Measurements from ENCODE around the gene CNBD2.
A peak's percentile ranks its signal among the peaks of the same experiment; 100 is the strongest.
"Not testable (repeated sequence)": the region's sequence is repeated elsewhere in the genome, so short reads cannot be mapped to it uniquely, and the experiment has no call there.

The CNBD2 gene

GRCh38 chr20:35967979-35968640, at the start of gene CNBD2:
Gene CNBD2 (plus strand): TSS chr20:35968590. CDS start chr20:35968763, 173 bp downstream.
- no peak for DNase-seq

DNA sequence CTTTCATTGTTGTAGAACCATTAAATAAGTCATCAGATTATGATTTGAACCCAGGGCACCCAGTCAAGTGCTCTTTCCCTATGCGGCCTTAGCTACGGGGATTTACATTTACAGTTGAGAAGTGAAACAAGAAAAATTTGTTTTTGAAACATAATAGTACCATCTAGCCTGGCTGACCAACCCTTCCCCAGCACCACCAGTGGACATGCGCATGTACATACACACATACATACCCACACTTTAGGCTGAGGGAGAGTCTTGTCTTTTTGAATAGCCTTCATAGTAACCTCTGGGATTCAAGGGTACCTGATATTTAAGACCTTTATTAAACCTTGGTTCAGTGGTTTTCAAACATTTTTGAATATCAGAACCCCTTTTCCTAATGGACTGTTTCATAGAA, 47.9 kb upstream of the CNBD2 start:
- no peak for DNase-seq

DNA sequence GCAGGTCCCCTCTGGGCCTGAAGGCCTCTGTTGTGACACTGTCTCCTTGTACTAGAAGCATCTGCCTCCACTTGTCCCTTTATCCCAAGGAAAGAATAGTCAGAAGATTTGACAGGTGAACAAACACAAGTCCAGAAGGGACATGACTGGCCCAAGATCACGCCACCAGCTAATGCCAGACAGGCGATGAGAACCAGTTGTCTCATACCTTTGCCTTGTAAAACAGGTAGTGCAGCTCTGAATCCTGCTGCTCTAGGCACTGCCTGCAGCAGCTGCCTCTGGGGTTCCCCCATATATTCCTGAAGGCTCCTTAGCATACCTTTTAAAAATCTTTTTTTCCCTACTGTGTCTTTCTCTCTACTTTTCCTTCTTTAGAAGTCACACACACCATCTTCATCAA, 39.1 kb upstream of the CNBD2 start:
- DNase-seq: no peak

- no peak for DNase-seq
Measured at GRCh38 chr20:35934050-35934449, 34.3 kb upstream of the CNBD2 start.

DNA sequence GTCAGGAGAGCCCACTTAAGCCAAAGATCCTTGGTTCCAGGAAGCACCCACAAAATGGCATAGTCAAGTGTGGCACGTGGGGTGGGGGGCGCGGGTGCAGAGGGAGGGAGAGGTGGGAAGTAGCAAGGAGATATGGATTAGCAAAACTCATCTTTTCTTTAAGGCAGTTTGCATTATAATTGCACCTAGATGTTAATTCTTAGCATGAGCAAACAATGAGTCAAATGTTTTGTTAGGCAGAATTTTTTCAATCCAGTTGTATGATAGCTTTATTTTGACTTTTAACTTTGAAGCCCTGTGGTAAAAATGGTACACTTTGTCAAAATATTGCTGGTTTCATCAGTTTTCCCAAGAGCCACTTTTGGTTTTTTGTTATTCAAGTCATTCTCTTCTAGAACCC, 29.1 kb upstream of the CNBD2 start:
- DNase-seq: no peak

GRCh38 chr20:35941620-35942019, 26.8 kb upstream of the CNBD2 start:
- DNase-seq: no peak

DNA sequence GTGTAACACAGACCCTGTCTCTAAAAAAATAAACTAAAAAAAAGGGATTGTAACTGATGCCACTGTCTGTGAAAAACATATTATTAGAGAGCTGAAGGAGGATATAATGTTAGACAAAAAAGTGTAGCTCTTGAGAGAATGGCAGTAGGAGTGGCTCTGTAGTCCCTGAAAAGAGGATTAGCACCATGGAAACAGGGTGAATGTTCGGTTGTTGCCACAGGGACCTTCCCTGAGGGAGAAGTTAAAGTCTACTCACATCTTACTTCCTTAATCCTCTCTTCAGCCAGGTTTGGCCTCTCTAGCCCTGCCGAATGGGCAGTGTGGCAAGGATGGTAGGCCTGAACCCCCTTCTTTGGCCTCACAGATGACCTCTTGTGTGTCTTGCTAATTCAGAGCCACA, 26.1 kb upstream of the CNBD2 start:
- no peak for DNase-seq

DNA sequence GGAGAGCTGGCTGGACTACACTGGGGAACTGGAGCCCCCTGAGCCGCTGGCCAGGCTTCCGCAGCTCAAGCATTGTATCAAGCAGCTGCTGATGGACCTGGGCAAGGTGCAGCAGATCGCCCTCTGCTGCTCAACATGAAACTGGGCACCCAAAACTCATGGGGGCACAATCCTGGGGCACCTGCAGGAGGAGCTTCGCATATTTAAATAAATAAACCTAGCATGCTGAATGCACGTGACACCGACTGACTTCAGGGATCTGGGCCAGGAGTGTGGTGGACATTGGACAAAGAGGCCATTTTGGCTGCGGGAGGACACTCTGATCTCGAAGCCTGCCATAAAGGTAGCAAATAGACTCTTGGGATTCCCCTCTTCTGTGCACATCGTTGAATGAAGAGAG, 20.9 kb upstream of the CNBD2 start:
- DNase-seq: no peak

- no peak for DNase-seq
Measured at GRCh38 chr20:35947907-35948306, 20.5 kb upstream of the CNBD2 start.

GRCh38 chr20:35950093-35950492, 18.3 kb upstream of the CNBD2 start:
- DNase-seq: no peak

DNA sequence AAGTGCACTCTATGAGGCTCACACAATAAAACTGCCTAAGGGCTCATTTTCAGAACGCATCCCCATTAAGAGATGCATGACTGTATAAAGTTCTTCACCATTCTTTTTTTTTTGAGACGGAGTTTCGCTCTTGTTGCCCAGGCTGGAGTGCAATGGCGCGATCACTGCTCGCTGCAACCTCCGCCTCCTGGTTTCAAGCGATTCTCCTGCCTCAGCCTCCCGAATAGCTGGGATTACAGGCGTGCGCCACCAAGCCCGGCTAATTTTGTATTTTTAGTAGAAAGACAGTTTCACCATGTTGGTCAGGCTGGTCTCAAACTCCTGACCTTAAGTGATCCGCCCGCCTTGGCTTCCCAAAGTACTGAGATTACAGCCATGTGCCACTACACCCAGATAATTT, 16.3 kb upstream of the CNBD2 start:
- DNase-seq: not testable (repeated sequence)

DNA sequence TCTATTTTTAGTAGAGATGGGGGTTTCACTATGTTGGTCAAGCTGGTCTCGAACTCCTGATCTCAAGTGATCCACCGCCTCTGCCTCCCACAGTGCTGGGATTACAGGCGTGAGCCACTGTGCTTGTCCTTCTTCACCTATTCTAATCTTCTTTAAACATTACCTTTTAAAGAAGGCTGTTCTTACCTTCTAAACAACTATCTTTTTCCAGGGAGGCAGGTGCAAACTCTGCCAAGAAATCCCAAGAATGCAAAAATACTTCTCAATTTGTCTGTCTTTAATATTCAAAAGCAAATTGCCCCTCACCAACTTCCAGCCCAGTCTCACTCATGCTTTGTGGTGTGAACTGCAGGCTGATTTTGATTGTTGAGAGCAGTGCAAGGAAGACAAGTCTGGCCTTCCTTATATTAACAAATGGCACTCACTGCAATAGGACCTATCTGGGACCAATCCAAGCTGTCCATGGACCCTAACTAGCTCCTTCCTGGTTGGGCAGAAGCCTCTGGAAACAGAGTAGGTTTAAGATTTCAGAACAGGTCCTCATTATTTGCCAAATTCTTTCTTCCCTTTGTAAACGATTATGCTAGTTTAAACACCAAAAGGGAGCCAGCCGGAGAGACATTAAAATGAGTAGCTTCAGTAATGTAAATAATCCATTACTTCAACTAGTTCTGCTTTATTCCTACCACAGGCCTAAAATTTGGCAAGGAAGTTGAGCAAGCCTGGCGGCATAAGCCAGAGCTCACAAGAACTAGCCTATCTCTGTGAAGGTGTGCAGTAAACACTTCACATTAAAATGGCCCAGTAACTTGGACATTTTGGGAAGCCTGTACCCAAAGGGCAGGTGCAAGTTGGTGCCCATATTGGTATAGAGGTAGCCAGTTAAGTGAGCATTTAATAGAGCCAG, 15.7 kb upstream of the CNBD2 start:
- peak; percentile 17 for DNase-seq

- DNase-seq: no peak
Measured at GRCh38 chr20:35953387-35954199, 14.8 kb upstream of the CNBD2 start.

DNA sequence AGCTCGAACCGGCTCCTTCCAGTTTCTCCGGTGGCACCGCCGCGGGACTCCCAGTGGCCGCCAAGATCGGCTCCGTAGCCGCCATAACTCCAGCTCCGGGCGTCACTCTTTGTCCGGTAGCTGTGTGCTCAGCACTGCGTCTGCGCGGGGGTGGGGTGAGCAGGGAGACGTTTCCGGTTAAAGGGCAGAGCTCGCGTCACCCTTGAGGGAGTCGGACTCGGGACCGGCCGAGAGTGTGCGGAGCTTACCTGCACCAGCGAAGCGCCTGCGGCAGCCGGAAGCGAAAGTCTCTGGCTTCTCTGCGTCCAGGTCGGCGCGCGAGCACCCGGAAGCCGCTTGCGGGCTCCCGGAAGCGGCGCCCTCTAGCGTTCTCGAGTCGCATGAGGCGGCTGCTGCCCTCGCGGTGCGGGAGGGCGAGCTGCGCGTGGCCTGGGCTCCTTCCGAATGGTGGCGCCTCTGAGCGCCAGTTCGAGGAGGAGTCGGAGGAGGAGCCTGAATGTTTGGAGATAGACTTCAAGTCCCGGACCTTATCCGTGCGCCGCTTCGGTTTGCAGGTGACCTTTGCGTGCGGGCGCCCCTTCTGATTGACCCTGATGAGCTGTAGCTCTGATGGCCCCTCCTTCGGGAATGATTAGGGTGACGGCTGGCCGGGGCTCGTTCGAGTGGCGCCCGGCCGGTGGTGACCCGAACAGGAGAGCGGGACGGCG, 14.0 kb upstream of the CNBD2 start, which contains the start of gene SCAND1:
Gene SCAND1, minus strand, starts transcription at position 303 of the 707 bp plus-strand sequence. Its CDS starts 218 bp downstream, at position 85.
- DNase-seq: peak; percentile 92

DNA sequence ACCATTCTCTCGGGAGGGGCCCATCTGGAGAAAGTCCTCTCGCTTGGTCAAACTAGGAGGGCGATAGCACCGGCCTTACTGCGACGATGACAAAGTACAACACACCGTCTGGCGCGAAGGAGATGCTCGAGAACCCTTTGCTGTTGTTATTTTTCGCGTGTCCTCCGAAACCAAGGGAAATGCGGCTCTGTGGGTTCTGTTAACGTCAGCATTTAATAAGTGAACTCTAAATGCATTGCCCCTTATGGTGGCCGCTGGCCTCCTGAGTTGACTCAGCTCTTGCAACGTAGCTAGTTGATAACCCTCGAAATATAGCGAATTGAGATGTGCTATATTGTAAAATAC, 13.5 kb upstream of the CNBD2 start:
- DNase-seq: no peak

DNA sequence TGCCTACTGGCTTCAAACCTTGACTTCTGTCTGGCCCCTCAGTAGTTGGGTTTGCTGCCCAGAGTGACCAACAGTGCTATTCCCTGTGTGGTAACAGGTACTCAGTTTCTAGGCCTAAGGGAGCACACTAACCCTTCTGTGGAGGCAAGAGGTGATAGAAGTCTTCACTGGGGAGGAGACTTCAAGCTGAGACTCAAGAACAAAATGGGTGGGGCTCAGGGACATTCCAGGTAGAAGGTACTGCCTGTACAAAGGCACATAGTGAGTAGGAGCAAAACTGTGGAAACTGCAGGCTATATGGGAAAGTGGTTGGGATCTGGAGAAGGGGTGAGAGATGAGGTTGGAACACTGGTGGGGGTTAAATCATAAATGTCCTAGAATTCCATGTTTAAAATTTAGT, 11.8 kb upstream of the CNBD2 start:
- no peak for DNase-seq

DNA sequence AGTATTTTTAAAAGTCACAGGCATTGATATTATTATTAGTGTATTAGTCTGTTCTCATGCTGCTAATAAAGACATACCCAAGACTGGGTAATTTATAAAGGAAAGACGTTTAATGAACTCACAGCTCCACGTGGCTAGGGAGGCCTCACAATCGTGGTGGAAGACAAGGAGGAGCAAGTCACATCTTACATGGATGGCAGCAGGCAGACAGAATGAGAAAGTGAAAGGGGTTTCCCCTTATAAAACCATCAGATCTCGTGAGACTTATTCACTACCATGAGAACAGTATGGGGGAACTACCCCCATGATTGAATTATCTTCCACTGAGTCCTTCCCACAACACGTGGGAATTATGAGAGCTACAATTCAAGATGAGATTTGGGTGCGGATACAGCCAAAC, 9.1 kb upstream of the CNBD2 start:
- DNase-seq: not testable (repeated sequence)

- no peak for DNase-seq
Measured at GRCh38 chr20:35963878-35964277, 4.5 kb upstream of the CNBD2 start.

DNA sequence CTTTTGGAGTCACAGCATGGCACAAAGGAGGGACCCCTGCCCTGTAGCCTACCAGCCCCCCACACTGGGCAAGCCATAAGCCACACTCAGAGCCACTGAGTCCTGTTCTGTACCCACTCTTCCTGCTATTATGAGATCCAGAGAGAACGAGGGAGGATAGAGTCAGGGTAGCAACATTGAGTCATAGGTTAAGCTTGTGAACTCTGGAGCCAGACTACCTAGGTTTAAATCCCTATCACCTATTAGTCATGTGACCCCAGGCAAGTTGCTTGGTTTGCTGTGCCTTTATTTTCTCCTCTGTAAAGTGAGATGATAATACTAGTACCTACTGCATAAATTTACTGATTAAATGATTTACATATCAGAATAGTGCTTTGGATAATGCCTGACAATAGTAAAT, 540 bp downstream of the CNBD2 start:
- DNase-seq: no peak

DNA sequence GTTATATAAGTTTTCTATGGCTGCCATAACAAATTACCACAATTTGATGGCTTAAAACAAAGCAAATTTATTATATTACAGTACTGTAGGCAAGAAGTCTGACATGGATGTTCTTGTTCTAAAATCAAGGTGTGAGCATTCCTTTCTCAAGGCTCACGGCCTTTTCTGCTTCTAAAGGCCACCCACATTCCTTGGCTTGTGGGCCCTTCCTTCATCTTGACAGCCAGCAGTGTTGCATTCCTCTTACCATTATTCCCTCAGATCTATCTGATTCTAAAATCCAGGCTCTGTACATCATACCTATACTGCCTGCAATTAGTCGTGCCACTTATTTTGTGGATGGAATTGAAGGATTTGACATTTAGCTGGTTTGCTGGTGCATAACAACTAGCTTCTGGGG, 3.6 kb downstream of the CNBD2 start:
- DNase-seq: no peak

GRCh38 chr20:35972462-35972861, 4.1 kb downstream of the CNBD2 start:
- peak; percentile 75 for DNase-seq

GRCh38 chr20:35974256-35974655, 5.9 kb downstream of the CNBD2 start:
- no peak for DNase-seq
